HepG2 (cell line): Measurements from ENCODE around the gene GALNTL6. TPM values are rescaled to one million over a fixed set of nuclear protein-coding genes. Genes with fewer than 3 reads are reported as not detected.
A peak's percentile ranks its signal among the peaks of the same experiment; 100 is the strongest.

Experiments
- ATAC-seq: fragments of 200-7000 bp; cut with Tn5 transposase; 3 replicates; pipeline ENCODE4 v1.9.1; 2020; ENCODE audit warnings: mild to moderate bottlenecking, moderate library complexity
- BruUV-seq: library from RNA; stranded (reverse); fragments of 400-500 nt; replicated peaks from 2 replicates; lab custom pipeline; 2021; lab: Mats Ljungman, UMichigan
- CTCF ChIA-PET: fragments of 300-600 bp; formaldehyde crosslinking; extraction: SDS; loops from one replicate; lab custom pipeline; 2021; ENCODE audit warnings: low total read pairs, inconsistent platforms, low intra/inter-chr PET ratio; lab: Yijun Ruan, JAX
- POLR2A ChIA-PET: fragments of 350-600 bp; sonication (Branson Sonifier 250); formaldehyde crosslinking; loops from one replicate; lab custom pipeline; 2020; ENCODE audit warnings: antibody characterized with exemption, inconsistent platforms; lab: Yijun Ruan, JAX
- DNase-seq: peaks from one replicate; pipeline ENCODE4 v3.0.0-alpha.2; 2015; ENCODE audit warnings: low spot score
- FAIRE-seq: peaks from 3 replicates; lab custom pipeline; 2011; peaks lifted over from hg19 to GRCh38; lab: Jason Lieb, UNC
- H2AFZ ChIP-seq: one replicate; pipeline ENCODE4 v1.6.1; 2011; ENCODE audit warnings: low read length, inconsistent platforms
- H3K27ac ChIP-seq: fragments of 300-600 bp; 3 replicates; pipeline ENCODE4 v1.8.0; 2011; ENCODE audit warnings: mixed run types, mild to moderate bottlenecking, mixed read lengths, low read length, inconsistent platforms; ENCODE audit not compliant: insufficient read depth; ENCODE audit errors: extremely low read length
- H3K27me3 ChIP-seq, 2 experiments: fragments of 200-600 bp in 1 of 2; 2 replicates in 1 of 2; 3 replicates in 1 of 2; pipeline versions ENCODE4 v1.6.0 to v1.8.0; 2011; ENCODE audit warnings: low read length in 2 of 2, mild to moderate bottlenecking in 2 of 2, moderate library complexity in 2 of 2, inconsistent platforms in 1 of 2; ENCODE audit not compliant: insufficient read depth in 2 of 2, control insufficient read depth in 1 of 2
- H3K36me3 ChIP-seq, 2 experiments: fragments of 200-600 bp in 1 of 2; replicated peaks in 1 of 2; 2 replicates in 1 of 2; 3 replicates in 1 of 2; pipeline versions ENCODE4 v1.5.1 to v1.8.0; 2011; ENCODE audit warnings: low read length in 2 of 2, inconsistent platforms in 1 of 2; ENCODE audit not compliant: insufficient read depth in 2 of 2, control insufficient read depth in 1 of 2
- H3K4me1 ChIP-seq: 2 replicates; pipeline ENCODE4 v1.5.1; 2012; ENCODE audit warnings: low read length, inconsistent platforms; ENCODE audit not compliant: insufficient read depth
- H3K4me2 ChIP-seq: 2 replicates; pipeline ENCODE4 v1.6.0; 2011; ENCODE audit warnings: low read depth, low read length, inconsistent platforms
- H3K4me3 ChIP-seq, 3 experiments: fragments of 200-600 bp in 1 of 3; sonication (generic), shearing (Covaris generic) in 1 of 3; replicated peaks in 1 of 3; 2 replicates each; pipeline ENCODE4 v1.5.1; 2011 to 2016; ENCODE audit warnings: low read length in 3 of 3, inconsistent platforms in 2 of 3, low read depth in 2 of 3, mild to moderate bottlenecking in 2 of 3, control low read depth in 1 of 3, mixed read lengths in 1 of 3; ENCODE audit not compliant: insufficient read depth in 1 of 3
- H3K79me2 ChIP-seq: one replicate; pipeline ENCODE4 v1.6.1; 2011; ENCODE audit warnings: low read length, inconsistent platforms; ENCODE audit not compliant: insufficient read depth
- H3K9ac ChIP-seq: 2 replicates; pipeline ENCODE4 v1.6.0; 2011; ENCODE audit warnings: mild to moderate bottlenecking, low read depth, low read length, inconsistent platforms; ENCODE audit not compliant: insufficient read depth
- H3K9me3 ChIP-seq: 2 replicates; pipeline ENCODE4 v1.5.1; 2012; ENCODE audit warnings: mild to moderate bottlenecking, low read length
- H4K20me1 ChIP-seq: 2 replicates; pipeline ENCODE4 v1.6.0; 2011; ENCODE audit warnings: inconsistent platforms, mild to moderate bottlenecking, low read length, moderate library complexity; ENCODE audit not compliant: insufficient read depth
- CEBPG ChIP-seq: IDR thresholded peaks from 2 replicates; pipeline ENCODE4 v1.6.1; 2016
- HNF4A ChIP-seq: sonication (generic); formaldehyde crosslinking; IDR thresholded peaks from 2 replicates; pipeline ENCODE4 v1.4.0; 2020; ENCODE audit warnings: missing genetic modification reagents
- KLF15 ChIP-seq: sonication (generic); formaldehyde crosslinking; IDR thresholded peaks from 2 replicates; pipeline ENCODE4 v1.8.1; 2023; ENCODE audit warnings: borderline replicate concordance, mild to moderate bottlenecking, inconsistent platforms, missing genetic modification reagents, mixed read lengths
- MED8 ChIP-seq: sonication (generic); formaldehyde crosslinking; IDR thresholded peaks from 2 replicates; pipeline ENCODE4 v1.8.1; 2023; ENCODE audit warnings: mild to moderate bottlenecking, missing genetic modification reagents; ENCODE audit not compliant: insufficient replicate concordance
- NCOA1 ChIP-seq: sonication (generic); formaldehyde crosslinking; IDR thresholded peaks from 2 replicates; pipeline ENCODE4 v1.9.0; 2021; ENCODE audit warnings: missing genetic modification reagents
- NFIC ChIP-seq: IDR thresholded peaks from 2 replicates; pipeline ENCODE4 v1.6.1; 2012; ENCODE audit warnings: mild to moderate bottlenecking, low read length, inconsistent platforms
- PRPF4 ChIP-seq: fragments of 200-400 bp; formaldehyde crosslinking; IDR thresholded peaks from 2 replicates; pipeline ENCODE4 v1.6.1; 2016; ENCODE audit warnings: low read length, low read depth; ENCODE audit not compliant: poor library complexity, severe bottlenecking
- RFX5 ChIP-seq: IDR thresholded peaks from 2 replicates; pipeline ENCODE4 v1.6.1; 2011; ENCODE audit warnings: low read depth, low read length, improper control_type of control experiment
- RXRB ChIP-seq: IDR thresholded peaks from 2 replicates; pipeline ENCODE4 v1.6.1; 2016; ENCODE audit warnings: borderline replicate concordance, missing genetic modification reagents, missing compliant biosample characterization
- SIN3A ChIP-seq: IDR thresholded peaks from 2 replicates; pipeline ENCODE4 v1.6.1; 2011; ENCODE audit warnings: low read depth, mild to moderate bottlenecking, control low read depth, low read length, borderline replicate concordance
- THAP7 ChIP-seq: sonication (generic); formaldehyde crosslinking; IDR thresholded peaks from 2 replicates; pipeline ENCODE4 v1.8.1; 2023; ENCODE audit warnings: mild to moderate bottlenecking, missing genetic modification reagents
- ZC3H4 ChIP-seq: sonication (generic); formaldehyde crosslinking; IDR thresholded peaks from 2 replicates; pipeline ENCODE4 v1.4.0; 2020; ENCODE audit warnings: missing genetic modification reagents, borderline replicate concordance
- ZEB1 ChIP-seq: IDR thresholded peaks from 2 replicates; pipeline ENCODE4 v1.6.1; 2012; ENCODE audit warnings: mild to moderate bottlenecking, low read depth, inconsistent platforms; ENCODE audit not compliant: insufficient replicate concordance
- ZNF432 ChIP-seq: sonication (generic); formaldehyde crosslinking; IDR thresholded peaks from 2 replicates; pipeline ENCODE4 v1.5.0; 2020; ENCODE audit warnings: missing genetic modification reagents, mild to moderate bottlenecking, borderline replicate concordance
- ZNF556 ChIP-seq: sonication (generic); formaldehyde crosslinking; IDR thresholded peaks from 2 replicates; pipeline ENCODE4 v1.4.0; 2020; ENCODE audit warnings: mild to moderate bottlenecking, missing genetic modification reagents, borderline replicate concordance
- ZNF644 ChIP-seq: IDR thresholded peaks from 2 replicates; pipeline ENCODE4 v1.6.1; 2016; ENCODE audit warnings: low read depth
- ZNF652 ChIP-seq: IDR thresholded peaks from 2 replicates; pipeline ENCODE4 v1.6.1; 2016; ENCODE audit warnings: low read depth, borderline replicate concordance
- ZNF772 ChIP-seq: sonication (generic); formaldehyde crosslinking; IDR thresholded peaks from 2 replicates; pipeline ENCODE4 v1.5.0; 2020; ENCODE audit warnings: mild to moderate bottlenecking, missing genetic modification reagents
- WGBS: methylation state at CpG from one replicate; pipeline ENCODE4 v1.1.6; 2017; ENCODE audit warnings: low lambda C conversion rate; 5-methylcytosine and 5-hydroxymethylcytosine counted together
- in situ Hi-C: cut with HindIII; loops from 2 replicates; pipeline ENCODE4 v1.10.0; 2017; ENCODE audit warnings: low pct_unique_long_range_greater_than_20kb; ENCODE audit not compliant: extremely low pct_ligation_motif_present
- intact Hi-C: fragments of 100-400 bp; cut with micrococcal nuclease; formaldehyde crosslinking; loops from one replicate; pipeline ENCODE4 v1.10.0; 2022; ENCODE audit not compliant: unreplicated experiment
- polyA plus RNA-seq, 8 experiments: library from polyadenylated mRNA; depleted of rRNA in 3 of 8; stranded (reverse) in 7 of 8; unstranded in 1 of 8; fragments of >200 nt; fragmentation: Illumina TruSeq in 4 of 8; extraction: Trizol in 4 of 8; gene quantifications; 2 replicates each; pipeline versions ENCODE4 v1.2.1 to v1.2.3, GENCODE V29; 2011 to 2016; ENCODE audit warnings: low read depth in 4 of 8, missing spikeins in 1 of 8, mixed read lengths in 1 of 8; ENCODE audit not compliant: insufficient read depth in 1 of 8
- total RNA-seq, 5 experiments: library from RNA; depleted of rRNA; stranded (reverse); fragments of >200 nt; fragmentation: Illumina TruSeq; extraction: Trizol; gene quantifications; 2 replicates each; pipeline ENCODE4 v1.2.3, GENCODE V29; 2016; ENCODE audit warnings: low read depth in 1 of 5
- TF ChIP-seq, protein P1 (sequence below): IDR thresholded peaks from 2 replicates; pipeline ENCODE4 v1.6.1; 2016; ENCODE audit warnings: missing biosample characterization, missing genetic modification reagents, low read depth
- TF ChIP-seq, protein P2 (sequence below): sonication (generic); formaldehyde crosslinking; IDR thresholded peaks from 2 replicates; pipeline ENCODE4 v1.5.1; 2020; ENCODE audit warnings: mild to moderate bottlenecking, missing genetic modification reagents
- TF ChIP-seq, protein P3 (sequence below): sonication (generic); formaldehyde crosslinking; IDR thresholded peaks from 2 replicates; pipeline ENCODE4 v1.4.0; 2020; ENCODE audit warnings: missing genetic modification reagents

GALNTL6 gene
- total and polyA plus RNA-seq, 2 of the 13 experiments (the other 11 are each of a cell fraction or from before 2014, with no cell fraction given), result not detected

DNA sequence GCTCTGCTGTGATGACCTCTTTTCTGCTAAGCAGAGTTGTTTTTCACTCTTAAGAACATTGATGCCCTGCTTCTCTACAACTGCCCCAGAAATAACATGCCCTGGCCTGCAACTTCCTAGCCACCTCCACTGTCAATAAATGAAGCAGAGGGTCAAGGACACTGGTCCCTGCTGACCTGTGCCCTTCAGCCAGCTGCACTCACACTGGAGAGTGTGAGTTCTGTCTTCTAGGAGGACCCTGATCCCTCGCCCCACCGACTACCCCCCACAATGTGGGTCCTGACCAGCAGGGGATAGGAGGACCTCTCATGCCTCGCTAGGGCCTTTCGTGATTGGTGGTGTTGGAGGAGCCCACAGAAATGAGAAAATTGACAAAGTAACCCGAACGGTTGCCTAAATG lies 947.3 kb downstream of the GALNTL6 start:
- Histone ChIP-seq H3K27me3 (no peaks in the 10 kb centered on the region; a peak in 1 of 5 replicates), H3K36me3 (no peaks in the 10 kb centered on the region), H3K27ac (no peak overlapping the region), H3K4me2 (no peak overlapping the region), H3K9ac (no peak overlapping the region), H3K4me1 (no peaks in the 10 kb centered on the region), H2AFZ (no peak overlapping the region), H4K20me1 (no peaks in the 10 kb centered on the region), H3K9me3 (peaks cover 20% of the 10 kb centered on the region), H3K79me2 (no peaks in the 10 kb centered on the region), H3K4me3 (no peak overlapping the region)
- ATAC-seq, result no peak; the same call in 1 of the 3 replicates
- no peak for FAIRE-seq
- CTCF ChIA-PET, result no interaction called here
- WGBS, result 34% methylated on average over 6 of the region's 6 CpGs
- POLR2A ChIA-PET, result no interaction called here
- DNase-seq, result no peak
- no TSS peak for BruUV-seq
- intact Hi-C loops (no loop called here), in situ Hi-C loops (no loop called here)
- TF ChIP-seq, protein P1, sequence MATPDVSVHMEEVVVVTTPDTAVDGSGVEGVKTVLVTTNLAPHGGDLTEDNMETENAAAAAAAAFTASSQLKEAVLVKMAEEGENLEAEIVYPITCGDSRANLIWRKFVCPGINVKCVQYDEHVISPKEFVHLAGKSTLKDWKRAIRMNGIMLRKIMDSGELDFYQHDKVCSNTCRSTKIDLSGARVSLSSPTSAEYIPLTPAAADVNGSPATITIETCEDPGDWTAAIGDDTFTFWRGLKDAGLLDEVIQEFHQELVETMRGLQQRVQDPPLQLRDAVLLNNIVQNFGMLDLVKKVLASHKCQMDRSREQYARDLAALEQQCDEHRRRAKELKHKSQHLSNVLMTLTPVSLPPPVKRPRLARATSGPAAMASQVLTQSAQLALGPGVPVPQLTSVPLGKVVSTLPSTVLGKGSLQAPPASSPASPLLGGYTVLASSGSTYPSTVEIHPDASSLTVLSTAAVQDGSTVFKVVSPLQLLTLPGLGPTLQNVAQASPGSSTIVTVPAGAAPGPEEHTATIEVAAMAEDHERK (CRISPR knock-in tag), result no peak
- TF ChIP-seq KLF15 (no peak), CEBPG (CRISPR knock-in tag) (no peak), SIN3A (no peak), ZNF772 (CRISPR knock-in tag) (no peak), ZEB1 (no peak), PRPF4 (no peak), NFIC (no peak), MED8 (no peak), ZNF644 (no peak), ZNF432 (CRISPR knock-in tag) (no peak), RXRB (no peak), NCOA1 (CRISPR knock-in tag) (no peak), ZNF556 (CRISPR knock-in tag) (no peak), RFX5 (no peak), HNF4A (CRISPR knock-in tag) (0 out of 2 replicates have a peak, but pooled peaks have one; percentile 23), ZC3H4 (CRISPR knock-in tag) (no peak), THAP7 (CRISPR knock-in tag) (no peak), ZNF652 (CRISPR knock-in tag) (no peak)
- TF ChIP-seq, protein P2, sequence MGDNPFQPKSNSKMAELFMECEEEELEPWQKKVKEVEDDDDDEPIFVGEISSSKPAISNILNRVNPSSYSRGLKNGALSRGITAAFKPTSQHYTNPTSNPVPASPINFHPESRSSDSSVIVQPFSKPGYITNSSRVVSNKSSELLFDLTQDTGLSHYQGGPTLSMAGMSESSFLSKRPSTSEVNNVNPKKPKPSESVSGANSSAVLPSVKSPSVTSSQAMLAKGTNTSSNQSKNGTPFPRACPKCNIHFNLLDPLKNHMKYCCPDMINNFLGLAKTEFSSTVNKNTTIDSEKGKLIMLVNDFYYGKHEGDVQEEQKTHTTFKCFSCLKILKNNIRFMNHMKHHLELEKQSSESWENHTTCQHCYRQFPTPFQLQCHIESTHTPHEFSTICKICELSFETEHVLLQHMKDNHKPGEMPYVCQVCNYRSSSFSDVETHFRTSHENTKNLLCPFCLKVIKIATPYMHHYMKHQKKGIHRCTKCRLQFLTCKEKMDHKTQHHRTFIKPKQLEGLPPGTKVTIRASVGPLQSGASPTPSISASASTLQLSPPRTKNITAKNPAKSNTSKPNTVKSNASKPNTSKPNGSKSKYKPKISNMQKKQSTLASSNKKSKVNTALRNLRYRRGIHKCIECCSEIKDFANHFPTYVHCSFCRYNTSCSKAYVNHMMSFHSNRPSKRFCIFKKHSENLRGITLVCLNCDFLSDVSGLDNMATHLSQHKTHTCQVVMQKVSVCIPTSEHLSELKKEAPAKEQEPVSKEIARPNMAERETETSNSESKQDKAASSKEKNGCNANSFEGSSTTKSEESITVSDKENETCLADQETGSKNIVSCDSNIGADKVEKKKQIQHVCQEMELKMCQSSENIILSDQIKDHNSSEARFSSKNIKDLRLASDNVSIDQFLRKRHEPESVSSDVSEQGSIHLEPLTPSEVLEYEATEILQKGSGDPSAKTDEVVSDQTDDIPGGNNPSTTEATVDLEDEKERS (CRISPR knock-in tag), result no peak
- TF ChIP-seq, protein P3, sequence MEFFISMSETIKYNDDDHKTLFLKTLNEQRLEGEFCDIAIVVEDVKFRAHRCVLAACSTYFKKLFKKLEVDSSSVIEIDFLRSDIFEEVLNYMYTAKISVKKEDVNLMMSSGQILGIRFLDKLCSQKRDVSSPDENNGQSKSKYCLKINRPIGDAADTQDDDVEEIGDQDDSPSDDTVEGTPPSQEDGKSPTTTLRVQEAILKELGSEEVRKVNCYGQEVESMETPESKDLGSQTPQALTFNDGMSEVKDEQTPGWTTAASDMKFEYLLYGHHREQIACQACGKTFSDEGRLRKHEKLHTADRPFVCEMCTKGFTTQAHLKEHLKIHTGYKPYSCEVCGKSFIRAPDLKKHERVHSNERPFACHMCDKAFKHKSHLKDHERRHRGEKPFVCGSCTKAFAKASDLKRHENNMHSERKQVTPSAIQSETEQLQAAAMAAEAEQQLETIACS (CRISPR knock-in tag), result no peak
